AG09319 (cell line): ENCODE results near the gene PIP4P1.
A peak's percentile ranks its signal among the peaks of the same experiment; 100 is the strongest.
"Not testable (repeated sequence)": the region's sequence is repeated elsewhere in the genome, so short reads cannot be mapped to it uniquely, and the experiment has no call there.

Experiments used
- DNase-seq: peaks from one replicate; pipeline ENCODE4 v3.0.0-alpha.2; 2010; ENCODE audit warnings: low read depth; ENCODE audit errors: extremely low read depth
- CTCF ChIP-seq: IDR thresholded peaks from 2 replicates; pipeline ENCODE4 v1.5.1; 2011; ENCODE audit warnings: low read depth, mild to moderate bottlenecking, inconsistent platforms, low read length, moderate library complexity

Gene PIP4P1

DNA sequence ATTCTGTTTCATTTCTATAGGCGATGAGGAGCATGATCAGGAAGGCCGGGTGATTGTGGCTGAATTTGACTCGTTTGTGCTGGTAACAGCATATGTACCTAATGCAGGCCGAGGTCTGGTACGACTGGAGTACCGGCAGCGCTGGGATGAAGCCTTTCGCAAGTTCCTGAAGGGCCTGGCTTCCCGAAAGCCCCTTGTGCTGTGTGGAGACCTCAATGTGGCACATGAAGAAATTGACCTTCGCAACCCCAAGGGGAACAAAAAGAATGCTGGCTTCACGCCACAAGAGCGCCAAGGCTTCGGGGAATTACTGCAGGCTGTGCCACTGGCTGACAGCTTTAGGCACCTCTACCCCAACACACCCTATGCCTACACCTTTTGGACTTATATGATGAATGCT lies 4.3 kb downstream of the PIP4P1 start:
- TF ChIP-seq CTCF: no peak
- no peak for DNase-seq

DNA sequence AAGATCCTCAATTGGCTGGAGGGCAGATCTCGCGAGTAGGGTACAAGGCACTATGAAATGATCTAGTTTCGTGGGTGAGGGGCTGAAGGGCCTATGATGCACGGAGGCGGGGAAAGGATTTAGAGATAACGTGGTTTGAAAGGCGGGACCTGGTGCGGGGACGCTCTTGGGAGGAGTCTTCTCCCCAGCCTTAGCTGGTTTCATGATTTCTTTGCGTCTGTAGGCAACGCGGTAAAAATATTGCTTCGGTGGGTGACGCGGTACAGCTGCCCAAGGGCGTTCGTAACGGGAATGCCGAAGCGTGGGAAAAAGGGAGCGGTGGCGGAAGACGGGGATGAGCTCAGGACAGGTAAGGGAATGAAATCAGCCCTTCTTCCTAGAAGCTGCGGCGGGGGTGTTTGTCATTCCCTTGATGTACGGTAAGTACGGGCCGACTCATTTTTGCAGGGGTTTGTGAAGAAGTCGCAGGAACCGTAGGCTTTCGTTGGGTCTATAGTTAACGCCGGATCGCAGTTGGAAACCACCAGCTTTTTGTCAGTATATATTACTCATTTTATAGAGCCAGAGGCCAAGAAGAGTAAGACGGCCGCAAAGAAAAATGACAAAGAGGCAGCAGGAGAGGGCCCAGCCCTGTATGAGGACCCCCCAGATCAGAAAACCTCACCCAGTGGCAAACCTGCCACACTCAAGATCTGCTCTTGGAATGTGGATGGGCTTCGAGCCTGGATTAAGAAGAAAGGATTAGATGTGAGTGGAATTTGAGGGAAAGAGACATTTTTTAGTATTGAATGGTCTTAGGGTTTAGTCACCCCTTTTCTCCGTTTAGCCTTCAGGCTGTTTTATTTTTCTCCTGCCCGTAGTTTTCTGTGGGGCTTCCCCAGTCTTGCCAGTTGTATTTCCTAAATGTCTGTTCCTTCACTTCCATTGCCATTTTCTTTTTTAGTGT lies 5.6 kb downstream of the PIP4P1 start:
- DNase-seq: peak; percentile 61
- no peak for TF ChIP-seq CTCF

GRCh38 chr14:20454516-20455354 lies 6.5 kb downstream of the PIP4P1 start, which contains the start of the genes APEX1 and OSGEP:
TSS of gene APEX1 (plus strand) at chr14:20455226. CDS start at chr14:20455646, 420 bp downstream.
TSS of gene OSGEP (minus strand) at chr14:20454812. CDS start at chr14:20454683, 129 bp downstream.
- peak; percentile 98 for DNase-seq
- no peak for TF ChIP-seq CTCF

GRCh38 chr14:20452831-20453230 lies 8.4 kb downstream of the PIP4P1 start:
- not testable (repeated sequence) for DNase-seq

DNA sequence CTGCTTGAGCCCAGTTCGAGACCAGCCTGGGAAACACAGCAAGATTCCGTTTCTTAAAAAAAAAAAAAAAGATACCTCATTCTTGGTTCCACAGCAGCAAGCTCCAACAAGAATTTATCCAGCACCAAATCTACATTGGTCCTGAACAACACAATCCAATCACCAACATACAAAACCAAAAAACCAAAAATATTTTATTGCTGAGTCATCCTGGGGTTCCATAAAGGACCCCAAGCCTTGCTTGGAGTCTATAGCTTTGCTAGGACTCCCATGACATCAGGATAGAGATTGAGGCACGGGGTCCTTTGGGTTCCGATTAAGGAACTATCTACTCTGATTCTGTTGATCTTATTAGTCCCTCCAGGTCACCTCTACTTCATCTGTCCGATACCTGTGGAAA lies 14.3 kb downstream of the PIP4P1 start:
- no peak for DNase-seq
- no peak for TF ChIP-seq CTCF

- not testable (repeated sequence) for DNase-seq
These were observed 17.6 kb downstream of the PIP4P1 start for GRCh38 chr14:20443650-20444049.

DNA sequence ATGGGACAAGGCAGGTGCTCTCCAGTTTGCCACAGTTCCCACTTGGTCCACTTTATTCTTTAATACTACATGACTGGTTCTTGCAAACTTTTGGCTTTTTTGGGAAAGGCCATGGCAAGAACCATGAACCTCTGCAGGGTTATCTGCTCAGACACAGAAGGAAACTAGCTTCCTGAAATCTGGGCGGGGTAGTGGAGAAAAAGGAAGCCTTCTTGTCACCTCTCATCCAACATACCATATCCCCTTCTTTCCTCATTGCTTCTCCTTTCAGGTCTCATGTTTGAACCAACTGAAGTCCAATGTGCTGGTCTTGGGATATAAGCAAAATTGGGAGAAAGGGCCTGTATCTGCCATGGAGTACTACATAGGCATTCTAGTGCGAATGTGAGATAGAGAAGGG lies 19.8 kb downstream of the PIP4P1 start:
- no peak for DNase-seq
- TF ChIP-seq CTCF: no peak

DNA sequence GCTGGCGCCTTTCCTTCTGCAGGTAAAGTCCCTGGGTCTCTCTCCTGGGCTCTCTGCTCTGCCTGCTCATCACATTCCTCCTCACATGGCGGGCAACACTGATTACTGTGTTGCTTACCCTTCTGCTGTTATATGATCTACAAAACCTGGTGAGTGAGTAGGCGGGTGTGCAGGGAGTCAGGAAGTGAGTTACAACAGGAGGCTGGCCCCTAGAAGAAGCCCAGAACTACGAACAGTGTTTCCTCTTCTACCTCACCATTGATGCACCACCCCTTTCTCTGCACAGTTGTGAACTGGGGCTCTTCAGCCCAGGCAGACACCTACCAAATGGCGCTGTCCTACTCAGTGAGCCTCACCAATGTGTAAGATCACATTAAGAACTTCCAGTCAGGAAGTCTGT lies 20.4 kb downstream of the PIP4P1 start:
- no peak for TF ChIP-seq CTCF
- no peak for DNase-seq
